ENCODE results near the gene TCAF1.
A peak's percentile ranks its signal among the peaks of the same experiment; 100 is the strongest.
"Not testable (repeated sequence)": the region's sequence is repeated elsewhere in the genome, so short reads cannot be mapped to it uniquely, and the experiment has no call there.

Gene TCAF1

DNA sequence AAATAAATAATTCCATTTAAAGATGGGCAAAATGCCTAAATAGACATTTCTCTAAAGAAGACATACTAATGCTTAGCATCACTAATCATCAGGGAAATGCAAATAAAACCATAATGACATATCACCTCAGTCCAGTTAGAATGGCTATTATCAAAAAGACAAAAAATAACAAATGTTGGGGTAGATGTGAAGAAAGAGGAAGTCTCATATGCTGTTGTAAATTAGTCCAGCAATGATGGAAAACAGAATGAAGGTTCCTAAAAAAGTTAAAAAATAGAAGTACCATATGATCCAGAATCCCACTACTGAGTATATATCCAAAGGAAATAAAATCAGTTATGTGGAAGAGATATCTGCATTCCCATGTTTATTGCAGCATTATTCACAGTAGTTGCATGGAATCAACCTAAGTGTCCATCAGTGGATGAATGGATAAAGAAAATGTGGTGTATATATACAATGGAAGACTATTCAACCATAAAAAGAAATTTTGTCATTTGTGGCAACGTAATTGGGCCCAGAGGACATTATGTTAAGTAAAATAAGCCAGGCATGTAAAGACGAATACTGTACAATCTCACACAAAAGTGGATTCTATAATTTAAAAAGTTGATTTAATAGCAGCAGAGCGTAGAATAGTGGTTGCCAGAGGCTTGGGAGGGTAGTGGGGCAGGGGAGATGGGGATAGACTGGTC is 52.0 kb downstream of the TCAF1 start:
- no peak for DNase-seq

- no peak for DNase-seq
These were observed 53.8 kb downstream of the TCAF1 start for GRCh38 chr7:143848192-143848591.

- DNase-seq = no peak
These were observed 55.3 kb downstream of the TCAF1 start for GRCh38 chr7:143846692-143847091.

- DNase-seq = not testable (repeated sequence)
These were observed 60.3 kb downstream of the TCAF1 start for GRCh38 chr7:143841696-143842095.

- not testable (repeated sequence) for DNase-seq
These were observed 61.9 kb downstream of the TCAF1 start for GRCh38 chr7:143840062-143840461.

DNA sequence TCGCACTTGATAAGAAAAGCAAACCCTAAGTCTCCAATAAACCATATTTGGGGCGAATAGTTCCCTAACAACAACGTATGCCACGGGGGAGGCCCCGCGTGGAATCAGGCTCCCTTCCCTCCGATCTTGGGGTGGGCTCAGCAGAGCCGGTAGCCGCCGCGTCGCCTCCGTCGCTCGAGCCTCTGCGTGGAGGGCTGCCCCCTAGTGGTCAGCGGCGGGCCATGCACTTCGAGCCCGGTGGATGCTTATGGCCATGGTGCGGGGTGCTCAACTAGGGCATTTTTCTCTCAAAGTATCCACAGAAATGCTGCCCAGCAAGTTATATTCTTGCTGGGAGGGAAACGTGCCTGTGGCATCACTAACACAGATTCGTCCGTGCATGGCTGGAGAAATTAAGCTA is 64.8 kb downstream of the TCAF1 start:
- peak; percentile 94 for DNase-seq

DNA sequence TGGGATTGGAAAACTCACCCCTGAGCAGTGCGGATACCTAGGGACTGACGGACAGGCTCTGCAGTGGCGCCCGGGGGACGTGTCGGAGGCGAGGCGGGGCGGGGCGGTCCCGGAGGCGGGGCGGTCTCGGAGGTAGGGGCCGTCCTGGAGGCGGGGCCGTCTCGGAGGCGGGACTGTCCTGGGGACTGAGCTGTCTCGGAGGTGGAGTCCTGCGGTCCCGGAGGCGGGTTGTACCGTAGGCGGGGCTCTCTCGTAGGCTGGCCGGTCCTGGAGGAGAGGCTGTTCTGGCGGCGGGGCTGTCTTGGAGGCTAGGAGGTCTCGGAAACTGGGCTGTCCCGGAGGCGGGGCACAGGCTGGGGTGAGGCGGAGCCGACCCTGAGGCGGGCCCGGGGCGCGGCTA is 65.4 kb downstream of the TCAF1 start:
- peak; percentile 89 for DNase-seq

DNA sequence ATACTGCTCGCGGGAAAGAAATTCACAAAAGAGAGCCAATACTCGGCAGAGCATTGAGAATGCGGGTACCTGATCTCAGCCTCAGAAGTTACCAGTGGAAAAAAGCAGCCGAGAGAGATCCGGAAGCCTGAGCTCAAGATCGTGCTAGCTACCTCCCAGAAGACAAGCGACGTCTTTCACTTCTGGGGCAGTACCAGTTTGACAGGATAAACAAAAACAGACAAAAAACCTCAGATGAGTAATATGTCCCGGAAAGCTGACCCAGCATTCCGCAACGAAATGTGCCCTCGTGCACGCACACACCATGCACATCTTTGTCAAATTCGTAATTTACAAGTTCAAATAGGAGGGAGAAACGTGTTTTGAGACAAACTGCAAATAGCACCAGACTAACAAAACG is 65.9 kb downstream of the TCAF1 start:
- not testable (repeated sequence) for DNase-seq

- DNase-seq = not testable (repeated sequence)
These were observed 75.4 kb downstream of the TCAF1 start for GRCh38 chr7:143826578-143826977.

- not testable (repeated sequence) for DNase-seq
These were observed 77.5 kb downstream of the TCAF1 start for GRCh38 chr7:143824295-143825135.

GRCh38 chr7:143823634-143824294 is 78.2 kb downstream of the TCAF1 start:
- DNase-seq = not testable (repeated sequence)

DNA sequence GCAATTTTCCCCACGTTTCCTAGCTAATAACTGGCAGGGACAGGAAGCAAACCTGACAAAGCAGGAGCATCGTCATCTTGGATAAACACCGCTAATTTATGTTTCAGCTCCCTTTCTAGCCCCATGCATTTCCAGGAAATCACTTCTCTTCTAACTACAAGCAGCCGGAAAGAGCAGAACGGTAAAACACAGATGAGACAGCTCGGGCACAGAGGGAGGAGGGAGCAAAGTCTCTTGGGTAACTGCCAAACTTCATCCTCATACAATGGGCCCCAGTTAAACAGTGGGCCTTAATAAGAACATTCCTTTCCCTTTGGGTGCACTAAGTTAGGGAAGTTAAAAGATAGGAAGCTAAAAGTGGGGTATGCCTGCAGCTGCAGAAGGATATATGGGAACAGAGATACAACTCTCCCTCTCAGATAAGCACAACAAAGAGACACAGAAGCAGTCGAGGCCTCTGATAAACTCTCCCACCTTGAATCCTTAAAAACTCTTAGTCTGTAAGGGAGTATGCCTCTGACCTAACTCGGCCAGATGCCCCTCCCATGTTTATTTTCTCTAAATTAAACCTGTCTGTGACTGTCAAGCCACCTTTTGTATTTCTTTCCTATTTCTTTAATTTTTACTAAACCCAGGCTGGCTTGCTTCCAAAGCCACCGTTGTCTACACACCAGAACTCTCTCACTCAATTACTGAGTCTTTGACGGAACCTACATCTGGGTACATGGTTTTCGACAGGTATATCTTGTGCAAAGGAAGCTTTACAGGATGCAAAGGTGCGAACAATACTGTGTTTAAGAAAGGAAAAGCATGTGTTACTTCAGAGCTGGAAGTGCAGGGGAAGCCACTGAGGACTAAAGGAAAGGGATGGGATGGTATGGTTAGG is 80.3 kb downstream of the TCAF1 start:
- DNase-seq = not testable (repeated sequence)

- DNase-seq = not testable (repeated sequence)
These were observed 84.1 kb downstream of the TCAF1 start for GRCh38 chr7:143817873-143818272.

DNA sequence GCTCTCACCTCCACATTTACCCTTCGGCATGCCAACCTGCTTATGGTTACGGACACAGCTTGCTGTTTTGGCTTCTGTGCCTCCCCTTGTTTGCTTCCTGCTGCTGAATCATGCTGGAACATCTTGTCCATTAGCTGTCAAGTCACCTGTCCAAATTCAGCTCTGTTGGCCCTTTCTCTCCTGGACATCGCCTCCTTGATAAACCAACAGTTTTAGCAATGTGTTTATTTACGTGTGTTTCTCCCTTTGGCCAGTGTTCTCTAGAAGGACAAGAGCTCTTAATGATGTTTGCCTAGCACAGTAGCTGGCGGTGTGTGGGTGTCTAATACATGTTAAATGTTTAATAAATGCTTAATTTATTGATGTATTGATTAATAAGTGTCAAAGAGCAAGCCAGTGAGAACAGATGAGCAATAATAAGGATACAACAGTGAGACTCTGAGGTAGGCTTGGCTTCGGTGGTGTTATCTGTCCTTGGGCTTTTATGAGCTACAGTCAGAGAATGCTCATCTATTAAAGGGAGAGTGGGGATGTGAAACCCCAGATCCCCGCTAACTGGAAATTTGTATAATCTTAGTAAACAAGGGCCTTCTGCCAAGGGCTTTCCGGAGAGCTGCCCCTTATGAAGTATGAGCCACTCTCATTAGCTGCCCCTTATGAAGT is 85.4 kb downstream of the TCAF1 start:
- not testable (repeated sequence) for DNase-seq

- DNase-seq = not testable (repeated sequence)
These were observed 91.3 kb downstream of the TCAF1 start for GRCh38 chr7:143810639-143811038.

DNA sequence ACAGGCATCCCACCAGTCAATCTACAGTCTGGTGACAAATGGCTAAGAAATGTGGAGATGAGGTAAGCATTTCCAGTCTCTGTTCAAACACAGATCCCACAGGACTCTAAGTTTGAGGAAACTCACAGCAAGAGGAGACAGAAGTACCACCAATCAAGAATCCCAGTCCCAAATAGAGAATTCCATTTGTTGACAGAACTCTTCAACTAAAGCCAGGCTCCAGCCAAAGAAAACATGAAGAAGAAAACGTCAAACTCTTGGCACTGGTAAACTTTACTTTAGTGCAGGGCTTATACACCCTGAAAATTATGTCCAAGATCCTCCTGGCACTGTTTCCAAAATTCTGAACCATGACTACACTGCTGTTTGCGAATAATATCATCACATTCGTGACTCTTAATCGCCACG is 95.3 kb downstream of the TCAF1 start:
- not testable (repeated sequence) for DNase-seq

Data from CD4-positive, alpha-beta T cell treated with Interleukin-12 subunit alpha and Interleukin-12 subunit beta, for 1 hour (primary cell).